ENCODE results near the gene C1QL1. TPM values are rescaled to one million over a fixed set of nuclear protein-coding genes. Genes with fewer than 3 reads are reported as not detected.

Gene C1QL1
- total RNA-seq, 2 donors from 2014 or later: 0.94 to 2.9 TPM

DNA sequence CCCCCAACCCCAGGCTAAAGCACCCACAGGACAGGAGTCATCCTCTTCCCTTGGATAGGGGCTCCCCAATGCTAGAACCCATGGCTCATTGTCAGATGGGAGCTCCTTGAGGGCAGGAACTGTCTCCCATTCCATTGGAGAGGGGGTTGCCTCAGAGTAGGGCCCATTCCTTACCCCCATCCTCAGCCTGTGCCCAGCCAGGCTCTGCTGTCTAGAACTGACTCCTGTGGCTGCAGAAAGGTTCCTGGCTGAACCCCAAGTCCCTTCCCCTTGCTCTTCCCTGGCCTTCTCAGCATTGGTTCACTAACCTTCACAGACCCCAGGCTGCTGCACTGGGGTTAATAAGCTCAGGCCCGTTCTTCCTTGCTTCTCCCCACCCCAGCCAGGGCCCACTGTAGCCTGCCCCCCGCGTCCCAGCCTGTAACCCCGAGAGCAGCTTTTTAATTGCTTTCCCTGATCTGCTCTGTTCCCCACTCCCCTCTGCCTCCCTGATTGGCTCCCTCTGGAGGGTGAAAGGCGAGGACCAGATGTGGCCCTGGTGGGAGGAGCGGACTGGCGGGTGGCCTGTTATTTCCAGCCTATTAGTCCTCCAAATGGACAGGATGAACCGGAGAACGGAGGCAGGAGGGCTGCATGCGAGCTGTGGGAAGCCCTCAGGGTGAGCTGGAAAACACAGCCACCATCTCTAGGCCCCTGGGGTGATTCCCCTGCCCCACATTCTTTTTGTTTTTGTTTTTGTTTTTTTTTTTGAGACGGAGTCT, 46.8 kb downstream of the C1QL1 start:
- no peak for DNase-seq
- intact Hi-C loops (cut with DNase I): loop anchor here in 1 of 2 donors (5.0 kb wide), 1 partner anchor 211 kb away; the partner anchor contains the start of gene PLCD3
- peak; percentile 10 to 44 for ATAC-seq

GRCh38 chr17:44920565-44920940, 47.5 kb downstream of the C1QL1 start:
- ATAC-seq (no peak), DNase-seq (no peak)
- intact Hi-C loops (cut with DNase I): loop anchor here in 1 of 2 donors (1.0 to 5.0 kb wide), 2 partner anchors 102 to 212 kb away; partner anchors contain the start of gene PLCD3

DNA sequence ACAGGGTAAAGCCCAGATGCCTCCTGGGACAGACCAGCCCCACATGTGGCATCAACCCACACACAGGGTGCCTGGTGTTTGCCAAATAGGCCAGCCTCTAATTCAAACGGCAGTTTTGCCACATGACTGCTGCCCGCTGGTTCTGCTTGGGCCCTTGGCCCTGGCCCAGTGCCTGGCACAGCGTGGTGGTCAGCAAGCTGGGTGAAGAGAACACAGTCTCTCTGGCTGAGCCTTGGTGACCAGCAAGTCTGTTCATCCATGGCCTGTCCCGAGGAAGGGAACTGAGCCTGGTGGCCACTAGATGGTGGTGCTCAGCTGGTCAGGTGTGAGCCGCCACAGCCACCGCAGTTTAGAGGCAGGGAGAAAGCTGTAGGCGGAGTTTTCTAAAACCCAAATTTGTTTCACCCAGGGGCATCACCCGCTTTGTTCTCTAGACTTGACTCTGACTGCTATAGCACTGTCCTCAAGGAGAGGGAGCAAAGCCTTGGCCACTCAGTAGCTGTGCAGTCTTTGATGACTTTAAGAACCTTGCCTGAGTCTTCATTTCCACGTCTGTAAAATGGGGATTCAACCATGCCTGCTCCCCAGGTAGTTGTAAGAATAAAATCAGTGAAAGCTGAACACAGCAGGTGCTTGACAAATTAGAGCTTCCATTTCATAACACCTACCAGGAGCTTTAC, 48.1 kb downstream of the C1QL1 start:
- intact Hi-C loops (cut with DNase I): loop anchor here (1.0 to 10.0 kb wide), 4 partner anchors 102 to 212 kb away; partner anchors contain the start of gene PLCD3 (in 1 of the 2)
- DNase-seq: peak; percentile 87
- peak; percentile 83 for ATAC-seq

DNA sequence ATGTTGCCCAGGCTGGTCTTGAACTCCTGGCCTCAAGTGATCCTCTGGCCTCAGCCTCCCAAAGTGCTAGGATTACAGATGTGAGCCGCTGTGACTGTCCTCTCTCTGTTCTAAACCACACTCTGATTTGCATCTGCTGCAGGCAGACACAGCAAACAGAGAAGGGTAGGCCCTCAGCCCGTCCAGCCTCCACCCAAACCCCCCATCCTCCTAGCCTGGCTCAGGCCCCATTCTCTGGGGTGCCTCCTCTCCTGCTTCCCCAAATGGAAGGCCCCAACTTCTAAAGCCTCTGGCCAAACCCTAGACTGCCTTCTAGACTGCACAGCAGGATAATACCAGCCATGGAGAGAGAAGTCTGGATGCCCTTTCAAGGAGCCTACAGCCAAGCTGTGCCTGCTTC, 48.7 kb downstream of the C1QL1 start:
- intact Hi-C loops (cut with DNase I): loop anchor here (2.0 to 10.0 kb wide), 2 partner anchors 103 to 175 kb away; no protein-coding TSS in a partner anchor
- DNase-seq (no peak), ATAC-seq (no peak)

DNA sequence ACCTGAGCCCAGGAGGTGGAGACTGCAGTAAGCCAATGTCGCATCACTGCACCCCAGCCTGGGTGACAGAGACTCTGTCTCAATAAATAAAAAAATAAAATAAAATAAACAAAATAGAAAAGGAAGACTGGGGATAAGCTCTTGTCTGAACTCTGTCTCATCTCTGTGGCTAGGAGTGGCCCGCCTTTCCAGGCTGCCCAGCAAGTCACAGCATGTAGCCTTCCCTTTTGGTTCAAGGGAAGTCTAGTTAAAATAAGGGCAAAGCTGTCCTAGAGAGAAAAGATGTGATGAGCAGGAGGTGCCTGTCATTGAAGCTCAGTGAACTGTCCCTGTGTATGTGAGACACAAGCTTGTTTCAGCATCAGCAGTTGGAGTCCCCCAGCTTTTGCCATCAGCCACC, 50.1 kb downstream of the C1QL1 start:
- ATAC-seq (no peak), DNase-seq (no peak)
- intact Hi-C loops (cut with DNase I): loop anchor here (2.0 to 10.0 kb wide), 2 partner anchors 105 to 177 kb away; no protein-coding TSS in a partner anchor

DNA sequence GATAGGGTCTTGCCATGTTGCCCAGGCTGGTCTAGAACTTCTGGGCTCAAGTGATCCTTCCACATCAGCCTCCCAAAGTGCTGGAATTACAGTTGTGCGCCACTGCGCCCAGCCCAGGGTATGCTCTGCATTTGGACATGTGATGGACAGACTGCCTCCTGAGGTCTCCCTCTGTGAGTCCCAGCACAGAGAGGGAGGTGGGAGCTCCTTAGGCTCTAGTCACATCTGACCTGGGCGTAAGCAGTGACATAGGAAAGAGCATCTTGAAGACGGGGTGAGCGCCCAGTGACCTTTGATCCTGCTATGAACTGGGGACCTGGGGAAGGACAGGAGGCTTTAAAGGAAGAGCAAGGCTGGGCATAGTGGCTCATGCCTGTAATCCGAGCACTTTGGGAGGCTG, 50.6 kb downstream of the C1QL1 start:
- intact Hi-C loops (cut with DNase I): loop anchor here (10.0 kb wide), 1 partner anchor 177 kb away; no protein-coding TSS in a partner anchor
- ATAC-seq (no peak), DNase-seq (no peak)

- intact Hi-C loops (cut with DNase I): loop anchor here (10.0 kb wide), 1 partner anchor 178 kb away; no protein-coding TSS in a partner anchor
- DNase-seq (peak; percentile 78), ATAC-seq (peak; percentile 79 to 80)
Measured at GRCh38 chr17:44916781-44917241, 51.3 kb downstream of the C1QL1 start.

- DNase-seq (no peak), ATAC-seq (peak in 1 of 2 donors; percentile 3)
- intact Hi-C loops (cut with DNase I): loop anchor here (10.0 kb wide), 1 partner anchor 179 kb away; no protein-coding TSS in a partner anchor
Measured at GRCh38 chr17:44915862-44916780, 52.0 kb downstream of the C1QL1 start.

GRCh38 chr17:44915321-44915726, 52.8 kb downstream of the C1QL1 start, which contains the start of gene GFAP:
GFAP (minus strand) TSS chr17:44915500; CDS start chr17:44915486, 14 bp downstream.
- DNase-seq: no peak
- no peak for ATAC-seq
- intact Hi-C loops (cut with DNase I): loop anchor here (10.0 kb wide), 1 partner anchor 179 kb away; no protein-coding TSS in a partner anchor

DNA sequence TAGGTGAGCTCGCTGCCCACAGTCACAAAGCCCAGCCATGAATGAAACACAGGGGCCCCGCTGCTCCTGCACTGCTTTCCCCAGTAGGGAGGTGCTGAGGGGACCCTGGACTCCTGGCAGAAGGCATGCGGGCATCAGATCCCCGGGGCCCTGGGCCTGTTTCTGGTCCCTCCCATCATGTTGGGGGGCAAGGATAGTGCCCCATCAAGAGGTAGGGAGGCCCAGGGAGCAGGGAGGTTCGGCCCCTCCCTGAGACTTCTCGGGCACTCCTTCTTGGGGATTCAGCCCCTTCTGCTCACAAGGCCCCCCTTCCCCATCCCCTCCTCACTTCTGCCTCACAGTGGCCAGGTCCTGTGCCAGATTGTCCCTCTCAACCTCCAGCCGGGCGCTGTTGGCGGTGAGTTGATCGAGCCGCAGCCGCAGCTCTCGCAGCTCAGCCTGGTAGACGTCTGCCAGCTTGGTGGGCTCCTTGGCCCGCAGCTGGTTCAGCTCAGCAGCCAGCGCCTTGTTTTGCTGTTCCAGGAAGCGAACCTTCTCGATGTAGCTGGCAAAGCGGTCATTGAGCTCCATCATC, 53.3 kb downstream of the C1QL1 start:
- intact Hi-C loops (cut with DNase I): loop anchor here (10.0 kb wide), 1 partner anchor 180 kb away; no protein-coding TSS in a partner anchor
- no peak for DNase-seq
- no peak for ATAC-seq

DNA sequence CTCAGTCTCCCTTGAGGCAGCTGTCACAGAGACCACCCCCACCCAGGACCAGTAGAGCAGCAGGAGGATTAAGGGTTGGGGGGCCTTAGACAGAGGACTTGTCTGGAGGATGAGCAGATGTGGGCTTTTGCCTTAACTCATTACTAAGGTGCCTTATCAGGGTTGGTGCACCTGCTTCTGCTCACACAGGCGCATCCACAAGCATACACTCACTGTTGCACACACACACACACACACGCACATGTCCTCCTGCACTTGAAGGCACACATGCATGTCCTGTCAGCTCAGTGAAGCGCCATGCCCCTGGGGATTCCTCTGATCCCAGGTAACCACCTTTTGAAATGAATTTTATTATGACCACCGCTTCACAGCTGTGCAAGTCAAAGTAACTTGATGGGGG, 54.0 kb downstream of the C1QL1 start:
- intact Hi-C loops (cut with DNase I): loop anchor here (10.0 kb wide), 1 partner anchor 181 kb away; no protein-coding TSS in a partner anchor
- DNase-seq (no peak), ATAC-seq (no peak)

GRCh38 chr17:44913676-44914075, 54.4 kb downstream of the C1QL1 start:
- DNase-seq (no peak), ATAC-seq (no peak)
- intact Hi-C loops (cut with DNase I): loop anchor here (10.0 kb wide), 1 partner anchor 181 kb away; no protein-coding TSS in a partner anchor

- no peak for DNase-seq
- intact Hi-C loops (cut with DNase I): loop anchor here (10.0 kb wide), 1 partner anchor 182 kb away; no protein-coding TSS in a partner anchor
Measured at GRCh38 chr17:44912763-44913544, 55.1 kb downstream of the C1QL1 start.

DNA sequence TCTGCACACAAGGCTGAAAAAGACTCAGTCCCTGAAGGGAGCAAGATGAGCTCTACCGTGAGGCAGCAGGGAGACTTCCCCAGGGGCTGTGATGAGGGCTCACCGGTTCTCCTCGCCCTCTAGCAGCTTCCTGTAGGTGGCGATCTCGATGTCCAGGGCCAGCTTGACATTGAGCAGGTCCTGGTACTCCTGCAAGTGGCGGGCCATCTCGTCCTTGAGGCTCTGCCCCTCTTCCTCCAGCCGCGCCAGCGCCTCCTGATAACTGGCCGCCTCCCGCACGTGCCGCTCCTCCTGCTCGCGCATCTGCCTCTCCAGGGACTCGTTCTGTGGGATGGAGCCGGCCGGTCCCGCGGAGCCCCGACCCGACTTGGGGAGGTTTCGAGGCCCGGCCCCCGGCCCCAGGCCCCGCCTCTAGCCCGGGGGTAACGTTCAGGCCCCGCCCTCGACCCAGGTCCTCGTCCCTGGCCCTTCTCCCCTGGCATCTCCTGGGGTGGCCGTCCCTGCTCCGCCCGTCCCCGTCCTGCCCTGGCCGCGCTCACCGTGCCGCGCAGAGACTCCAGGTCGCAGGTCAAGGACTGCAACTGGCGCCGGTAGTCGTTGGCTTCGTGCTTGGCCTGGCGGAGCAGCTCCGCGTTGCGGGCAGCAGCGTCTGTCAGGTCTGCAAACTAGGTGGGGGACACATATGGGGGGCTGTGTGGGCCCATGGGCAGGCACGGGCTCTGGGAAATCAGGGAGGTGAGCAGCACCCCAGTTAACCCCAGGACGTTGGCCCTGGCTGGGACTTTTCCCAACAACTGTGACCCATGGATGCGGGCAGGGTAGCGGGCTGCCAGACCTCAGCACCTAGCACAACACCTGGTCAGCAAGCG, 56.7 kb downstream of the C1QL1 start:
- intact Hi-C loops (cut with DNase I): loop anchor here (10.0 kb wide), 1 partner anchor 183 kb away; no protein-coding TSS in a partner anchor
- DNase-seq (peak; percentile 71), ATAC-seq (peak; percentile 72)

More at GRCh38 chr17:44912763-44913544, 55.1 kb downstream of the C1QL1 start:
- ATAC-seq: no peak

GRCh38 chr17:44910231-44911106, 57.6 kb downstream of the C1QL1 start:
- ATAC-seq (peak in 1 of 2 donors; percentile 49), DNase-seq (no peak)
- intact Hi-C loops (cut with DNase I): loop anchor here (10.0 kb wide), 1 partner anchor 184 kb away; no protein-coding TSS in a partner anchor
